ENCODE measurements around the gene DPH3. TPM values are rescaled to one million over a fixed set of nuclear protein-coding genes. Genes with fewer than 3 reads are reported as not detected.

DPH3 gene
- total RNA-seq, 4 donors from 2014 or later: 2.8 to 21.9 (median 10.0) TPM

DNA sequence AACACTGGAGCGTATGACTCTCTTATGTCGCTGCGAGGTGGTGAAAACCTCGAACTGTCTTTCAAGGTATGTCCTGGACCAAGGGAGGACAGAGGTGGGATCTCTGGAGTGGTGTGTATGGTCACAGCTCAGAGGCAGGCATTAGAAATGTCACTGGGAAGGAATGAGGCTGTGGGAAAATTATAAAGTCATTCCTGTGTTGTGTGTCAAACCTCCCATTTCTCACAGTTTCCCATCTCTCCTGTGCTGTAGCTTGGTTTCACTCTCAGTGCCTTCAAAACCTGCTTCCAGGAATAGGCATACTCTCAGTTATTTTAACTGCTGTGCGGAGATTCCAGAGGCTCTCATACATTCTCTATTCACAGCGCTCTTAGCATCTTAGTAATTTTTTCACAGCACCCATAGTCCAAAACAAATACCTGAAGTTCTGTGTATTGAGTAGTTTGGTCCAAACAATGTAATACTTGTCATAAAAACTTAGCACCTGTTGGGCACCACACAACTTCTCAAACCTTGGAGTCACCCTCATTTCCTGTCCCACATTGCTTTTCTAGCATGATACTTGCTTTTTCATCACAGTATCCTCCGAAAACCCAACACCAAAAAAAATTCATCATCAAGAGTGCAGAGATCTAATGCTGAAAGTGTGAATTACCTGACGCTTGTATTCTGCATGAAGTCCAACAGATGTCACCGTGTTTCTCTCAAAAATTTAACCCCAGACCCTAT is 53.4 kb downstream of the DPH3 start:
- intact Hi-C loops (cut with DNase I): no loop called here
- H3K36me3 ChIP-seq: peaks cover 0 to 9% (median 0%) of the 10 kb centered on the region in 3 donors

More for the DNA sequence above, 53.4 kb downstream of the DPH3 start:
- H3K9me3 ChIP-seq: no peaks in the 10 kb centered on the region
- peaks cover 0 to 58% (median 0%) of the 10 kb centered on the region in 4 donors for H3K27me3 ChIP-seq
- no peaks in the 10 kb centered on the region for H3K4me1 ChIP-seq
- H3K27ac ChIP-seq: no peak overlapping the region
- H3K4me3 ChIP-seq: no peak overlapping the region
- DNase-seq: no peak
- TF ChIP-seq CTCF (IDR thresholded peaks at IDR 0.05) (no peak), POLR2A (IDR thresholded peaks at IDR 0.05) (no peak)
- WGBS, 2 donors: 66 to 81% methylated on average over 5 to 7 of the region's 9 CpGs

Other genes starting within 250 kb of the DPH3 start
- gene GALNT15, start 90.3 kb downstream of the DPH3 start, total RNA-seq: 100 to 1,000 TPM in 1 of 4 donors, 10 to 100 TPM in 1, 1 to 10 TPM in 2; 4.6 to 117 (median 35.6) TPM
- gene OXNAD1, start 269 bp upstream of the DPH3 start, total RNA-seq: 10 to 100 TPM in 3 of 4 donors, 1 to 10 TPM in 1; 8.0 to 17.2 (median 15.4) TPM
- gene RFTN1, start 248.8 kb upstream of the DPH3 start, total RNA-seq: 10 to 100 TPM in 2 of 4 donors, 1 to 10 TPM in 2; 5.0 to 22.7 (median 12.4) TPM